DMS 273 (cell line): ENCODE results near the gene SVBP.
"Not testable (repeated sequence)": the region's sequence is repeated elsewhere in the genome, so short reads cannot be mapped to it uniquely, and the experiment has no call there.

Experiments
- DNase-seq: peaks from one replicate; lab custom pipeline; 2025; ENCODE audit not compliant: unreplicated experiment; lab: John Stamatoyannopoulos, UW

SVBP gene

DNA sequence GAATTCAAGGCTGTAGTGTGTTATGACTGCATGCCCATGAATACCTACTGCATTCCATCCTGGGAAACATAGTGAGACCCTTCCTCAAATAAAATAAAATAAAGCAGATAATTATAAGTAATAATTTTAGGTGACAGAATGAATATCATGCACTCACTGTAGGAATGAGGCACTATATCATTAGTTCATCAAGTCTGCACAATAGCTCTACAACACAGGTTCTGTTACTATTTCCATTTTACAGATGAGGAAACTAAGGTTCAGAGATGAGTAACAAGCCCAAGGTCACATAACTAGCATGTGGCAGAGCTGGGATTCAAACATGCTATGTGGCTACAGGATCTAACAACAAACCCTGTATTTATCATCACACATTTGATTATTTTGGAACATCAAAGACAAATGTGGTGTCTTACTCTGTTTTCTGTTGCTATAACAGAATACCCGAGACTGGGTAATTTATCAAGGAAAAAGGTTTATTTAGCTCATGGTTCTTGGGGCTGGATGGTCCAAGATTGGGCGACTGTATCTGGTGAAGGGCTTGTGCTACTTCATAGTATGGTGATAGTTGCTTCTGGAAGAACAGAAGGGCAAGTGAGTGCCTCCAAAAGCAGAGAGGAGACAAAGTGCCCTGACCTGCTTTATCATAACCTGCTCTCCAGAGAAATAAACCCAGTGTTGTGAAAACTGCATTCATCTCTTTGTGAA lies 24.4 kb upstream of the SVBP start:
- no peak for DNase-seq

DNA sequence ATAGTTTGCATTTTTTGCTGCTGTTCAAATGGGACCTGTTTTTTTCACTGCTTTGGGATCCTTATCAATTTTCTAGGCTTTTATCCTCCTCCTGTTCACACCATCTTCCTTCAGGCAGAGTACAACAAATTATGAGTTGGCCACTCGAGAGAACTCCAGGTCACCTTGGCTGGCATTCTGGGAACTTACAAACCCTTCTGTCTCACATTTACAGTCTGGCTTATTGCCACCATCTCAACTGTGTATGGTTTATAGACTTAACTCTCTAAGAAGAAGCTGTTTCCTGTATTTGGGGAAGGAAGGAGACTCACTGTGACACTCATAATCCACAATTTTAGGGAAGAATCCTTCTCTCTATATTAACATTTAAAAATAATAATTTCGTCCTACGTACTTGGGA lies 23.8 kb upstream of the SVBP start:
- peak; percentile 59 for DNase-seq

DNA sequence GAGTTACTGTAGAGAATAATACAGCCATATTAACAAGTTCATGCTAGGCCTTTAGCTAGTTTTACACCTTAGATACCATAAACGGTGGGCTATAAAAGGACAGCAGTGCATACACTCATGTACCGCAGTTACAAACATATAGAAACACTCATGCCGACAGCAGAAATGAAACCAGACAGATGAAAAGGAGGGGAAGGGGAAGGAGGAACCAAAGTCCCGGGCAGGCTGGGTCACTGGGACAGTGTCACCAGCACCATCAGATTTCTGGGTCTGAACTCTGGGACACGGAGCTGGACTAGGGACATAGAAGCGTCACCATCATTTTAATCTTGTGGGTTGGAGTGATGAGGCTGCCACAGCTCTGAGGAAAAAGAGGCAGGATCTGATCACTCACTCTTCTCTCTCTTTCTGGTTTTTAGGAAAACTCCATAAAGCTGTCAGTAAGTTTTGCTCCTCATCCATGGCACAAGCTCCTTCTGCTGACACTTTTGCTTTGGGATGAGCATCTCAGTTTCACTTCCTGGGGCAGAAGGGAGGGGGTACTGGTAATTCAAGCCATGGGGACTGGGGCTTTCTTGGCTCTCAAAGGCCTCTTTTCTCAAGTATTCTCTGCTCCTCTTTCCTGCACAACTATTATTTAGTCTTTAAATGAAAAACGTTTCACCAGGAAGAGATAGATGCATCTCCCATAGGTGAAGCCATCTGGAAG lies 21.4 kb upstream of the SVBP start:
- no peak for DNase-seq

DNA sequence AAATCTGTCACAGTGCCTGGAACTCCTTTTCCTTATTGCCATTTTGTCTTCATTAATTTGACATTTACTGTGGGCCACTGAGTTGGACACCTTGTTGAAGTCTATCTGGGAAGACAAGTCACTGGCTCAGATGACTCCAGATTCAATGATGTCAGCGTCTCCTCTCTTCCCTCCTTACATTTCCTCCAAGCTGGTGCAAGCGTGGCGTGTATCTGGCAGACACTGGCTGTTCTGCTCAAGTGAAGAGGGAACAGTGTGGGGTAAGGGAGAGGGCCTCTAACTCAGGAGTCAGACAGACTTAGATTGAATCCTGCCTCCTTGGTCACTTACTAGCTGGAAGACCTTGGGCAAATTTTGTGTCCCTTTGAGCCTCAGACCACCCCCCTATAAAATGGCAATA lies 20.5 kb upstream of the SVBP start:
- DNase-seq, result no peak

DNA sequence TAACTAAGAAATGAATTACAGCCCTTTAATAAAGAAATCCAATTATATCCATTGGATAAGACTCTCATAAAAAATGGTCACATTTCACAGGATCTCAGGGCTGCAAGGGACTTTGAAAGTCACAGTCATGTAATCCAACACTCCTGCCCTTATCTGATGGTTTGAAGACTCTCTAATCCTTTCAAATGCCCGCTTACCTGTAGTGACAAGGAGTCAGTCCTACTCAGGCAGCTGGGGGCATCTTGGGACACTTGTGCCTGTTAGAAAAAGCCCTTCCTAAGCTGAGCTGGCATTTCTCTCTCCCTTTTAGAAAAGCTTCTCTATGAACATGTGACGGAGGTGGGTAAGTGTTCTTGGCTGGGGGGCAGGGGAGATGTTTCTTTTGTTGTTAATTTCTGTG lies 18.2 kb upstream of the SVBP start:
- no peak for DNase-seq

DNA sequence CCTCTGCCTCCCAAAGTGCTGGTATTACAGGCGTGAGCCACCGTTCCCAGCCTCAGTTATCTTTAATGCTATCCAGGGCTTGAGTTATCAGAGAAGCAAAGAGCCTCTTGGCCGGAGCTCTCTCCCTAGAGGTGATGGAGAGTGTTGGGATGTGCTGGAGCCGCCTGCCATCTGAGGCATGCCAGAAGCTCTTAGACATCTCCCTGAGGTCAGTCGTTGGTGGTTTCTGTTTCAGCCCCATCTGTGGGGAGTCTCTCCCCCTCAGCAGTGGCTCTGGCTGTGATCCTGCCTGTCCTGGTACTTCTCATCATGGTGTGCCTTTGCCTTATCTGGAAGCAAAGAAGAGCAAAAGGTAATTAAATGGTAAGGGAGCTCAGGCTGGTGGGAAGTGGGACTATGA lies 17.6 kb upstream of the SVBP start:
- DNase-seq, result no peak

DNA sequence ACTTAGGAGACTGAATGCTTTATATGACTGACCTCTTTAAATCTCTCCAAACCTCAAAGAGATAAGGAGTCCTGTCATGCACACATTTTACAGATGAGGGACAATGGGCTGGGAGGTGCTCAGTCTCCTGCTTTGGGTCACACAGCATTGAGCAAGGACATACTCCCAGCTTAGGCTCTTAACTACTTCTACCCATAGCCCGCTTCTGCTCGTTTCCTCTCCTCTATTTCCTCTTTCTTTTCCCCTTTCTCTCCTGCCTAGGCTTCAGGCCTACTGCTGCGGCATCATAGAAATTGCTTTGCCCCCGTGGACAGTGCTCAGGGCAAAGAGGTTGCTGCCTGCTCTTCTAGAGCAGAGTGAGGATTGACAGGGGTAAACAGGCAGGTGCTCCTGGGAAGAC lies 16.8 kb upstream of the SVBP start:
- no peak for DNase-seq

DNA sequence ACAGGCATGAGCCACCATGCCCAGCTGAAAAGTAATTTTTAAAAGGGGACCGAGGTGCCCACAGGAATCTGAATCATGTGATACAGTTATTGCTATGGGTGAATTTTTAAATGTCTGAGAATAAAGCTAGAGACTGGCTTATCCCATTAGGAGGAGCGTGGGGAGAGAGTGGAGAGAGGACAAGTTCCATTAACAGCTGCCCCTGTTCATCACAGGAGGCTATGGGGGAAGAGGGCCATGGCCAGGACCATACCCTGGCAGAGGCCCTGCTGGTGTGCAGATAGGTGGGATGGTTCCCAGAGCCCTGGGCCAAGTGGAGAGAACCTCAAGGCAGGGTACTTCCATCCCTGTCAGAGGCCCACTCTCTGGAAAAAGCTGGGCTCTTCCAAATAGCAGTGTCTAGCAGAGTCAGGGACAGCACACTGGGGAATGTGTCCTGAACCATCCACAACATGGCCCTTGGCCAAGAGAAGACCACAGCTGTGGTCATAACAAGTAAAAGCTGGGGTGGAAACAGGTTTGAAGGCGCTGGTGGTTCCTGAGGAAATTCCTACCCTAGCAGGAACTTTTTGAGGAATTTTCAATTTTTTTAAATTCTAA lies 15.5 kb upstream of the SVBP start:
- DNase-seq, result no peak

DNA sequence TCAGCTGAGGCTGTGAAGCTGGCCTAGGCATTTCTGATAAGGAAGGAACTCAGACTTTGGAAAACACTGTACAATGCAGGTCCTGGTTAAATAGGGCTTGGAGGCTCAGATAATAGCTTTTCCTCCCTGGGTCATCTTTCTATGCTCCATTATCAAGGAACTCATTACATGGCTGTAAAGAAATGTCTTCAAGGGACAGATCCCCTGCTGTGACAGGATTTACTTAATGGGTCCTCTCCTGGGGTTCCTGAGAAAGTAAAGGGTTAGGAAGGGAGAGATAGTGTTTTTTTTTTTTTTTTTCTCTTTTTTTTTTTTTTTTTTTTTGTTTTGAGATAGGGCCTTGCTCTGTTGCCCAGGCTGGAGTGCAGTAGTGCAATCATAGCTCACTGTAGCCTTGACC lies 14.1 kb upstream of the SVBP start:
- no peak for DNase-seq

DNA sequence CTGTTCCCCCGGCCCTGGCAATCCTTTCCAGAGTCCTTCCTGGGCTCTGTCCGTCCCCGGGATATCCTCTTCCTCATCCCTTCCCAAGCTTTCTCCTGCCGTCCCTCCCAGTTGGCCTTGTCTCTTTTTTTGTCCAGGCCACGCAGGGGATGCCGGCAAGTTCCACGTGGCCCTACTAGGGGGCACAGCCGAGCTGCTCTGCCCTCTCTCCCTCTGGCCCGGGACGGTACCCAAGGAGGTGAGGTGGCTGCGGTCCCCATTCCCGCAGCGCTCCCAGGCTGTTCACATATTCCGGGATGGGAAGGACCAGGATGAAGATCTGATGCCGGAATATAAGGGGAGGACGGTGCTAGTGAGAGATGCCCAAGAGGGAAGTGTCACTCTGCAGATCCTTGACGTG lies 13.4 kb upstream of the SVBP start:
- DNase-seq, result no peak

DNA sequence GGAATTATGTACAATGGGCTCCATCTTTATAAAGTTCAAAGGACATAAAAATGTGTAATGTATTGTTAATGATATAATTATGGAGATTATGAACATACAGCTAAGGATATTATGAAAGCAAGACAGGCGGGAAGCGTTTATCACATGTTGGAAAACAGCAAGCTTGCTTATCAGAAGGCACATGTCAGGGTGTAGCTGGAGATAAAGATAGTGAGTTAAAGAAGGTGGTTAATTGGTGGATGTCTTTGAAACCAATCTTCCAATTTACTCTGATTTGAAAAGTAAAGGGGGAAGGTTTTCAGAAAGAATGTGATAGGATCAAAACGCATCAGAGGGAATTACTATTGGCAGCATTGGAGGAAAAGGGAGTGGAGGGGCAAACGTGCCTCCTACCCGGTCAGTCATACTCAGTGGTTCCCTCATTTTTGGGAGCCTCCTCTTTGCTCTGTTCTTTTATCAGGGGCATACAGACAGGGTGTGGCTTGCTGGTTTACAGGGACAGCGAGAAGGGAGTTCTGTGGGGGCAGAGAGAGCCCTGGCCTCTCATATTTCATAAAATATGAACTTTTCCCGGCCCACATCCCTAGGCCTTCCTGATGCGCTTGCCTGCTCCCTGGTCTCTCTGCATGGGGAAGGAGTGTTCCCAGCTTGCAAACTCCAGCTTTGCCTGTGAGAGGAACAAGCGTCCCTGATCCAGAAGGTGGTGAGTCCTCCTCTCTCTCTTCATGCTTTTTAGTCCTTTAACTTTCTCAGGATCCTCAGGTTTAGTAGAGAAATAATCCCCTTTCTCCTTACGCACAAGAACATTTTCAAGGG lies 8.0 kb upstream of the SVBP start:
- DNase-seq, result no peak

DNA sequence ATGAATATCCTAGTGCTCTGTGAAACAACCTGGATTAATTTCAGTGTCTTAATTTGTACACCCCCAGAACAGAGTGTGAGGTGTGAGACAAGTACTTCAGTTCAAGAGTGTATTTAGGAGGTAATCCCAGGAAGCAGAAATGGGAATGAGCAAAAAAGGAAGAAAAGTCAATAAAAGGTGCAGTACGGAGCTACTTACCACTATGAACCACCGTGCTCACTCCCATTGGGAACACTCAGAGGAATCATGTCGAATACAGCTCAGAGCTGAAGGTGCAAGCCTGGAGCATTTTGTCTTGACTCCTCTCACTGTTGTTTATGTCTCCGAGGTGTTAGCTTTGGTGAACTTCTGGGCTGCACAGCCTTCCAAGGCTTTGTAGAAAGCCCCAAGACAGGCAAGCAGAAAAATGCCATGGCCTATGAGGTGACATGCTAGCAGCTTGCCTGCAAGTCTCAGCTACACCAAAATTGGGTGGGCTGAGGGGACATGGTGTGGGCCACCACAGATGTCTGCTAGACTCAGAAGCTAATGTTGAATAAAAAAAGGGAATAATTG lies 7.4 kb upstream of the SVBP start:
- DNase-seq, result no peak

DNA sequence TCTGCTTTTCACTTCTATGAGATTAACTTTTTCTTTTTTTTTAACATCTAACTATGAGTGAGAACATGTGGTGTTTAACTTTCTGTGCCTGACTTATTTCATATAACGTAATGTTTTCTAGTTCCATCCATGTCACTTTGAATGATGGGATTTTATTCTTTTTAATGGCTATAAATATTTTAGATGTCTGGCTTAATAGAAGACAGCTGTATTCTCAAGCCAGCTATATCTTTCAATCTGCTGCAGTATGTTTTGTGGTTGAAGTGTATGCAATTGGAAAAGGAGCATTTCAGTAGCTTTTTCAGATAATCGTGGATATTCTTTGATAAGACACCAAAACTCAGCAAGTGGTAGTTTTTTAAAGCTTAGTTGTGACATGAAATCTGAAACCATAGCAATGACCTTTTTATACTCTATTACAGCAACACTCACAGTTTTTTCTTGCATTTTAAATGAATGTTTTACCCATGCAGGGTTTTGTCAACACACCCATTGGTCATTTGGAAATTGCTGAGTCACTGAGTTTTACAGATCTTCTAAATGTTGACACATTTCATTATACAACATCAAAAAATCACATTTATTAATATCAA lies 5.7 kb upstream of the SVBP start:
- DNase-seq, result peak; percentile 48

DNA sequence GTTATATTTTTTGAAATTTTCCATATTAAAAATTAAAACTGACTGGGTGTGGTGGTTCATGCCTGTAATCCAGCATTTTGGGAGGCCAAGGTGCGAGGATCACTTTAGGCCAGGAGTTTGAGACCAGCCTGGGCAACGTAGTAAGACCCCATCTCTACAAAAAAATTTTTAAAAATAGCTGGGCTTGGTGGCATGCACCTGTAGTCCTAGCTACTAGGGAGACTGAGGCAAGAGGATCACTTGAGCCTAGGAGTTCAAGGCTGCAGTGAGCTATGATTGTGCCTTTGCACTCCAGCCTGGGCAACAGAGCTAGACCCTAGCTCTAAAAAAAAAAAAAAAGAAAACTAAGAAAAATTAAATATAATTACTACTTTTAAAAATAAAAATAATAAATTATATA lies 4.5 kb upstream of the SVBP start:
- no peak for DNase-seq

DNA sequence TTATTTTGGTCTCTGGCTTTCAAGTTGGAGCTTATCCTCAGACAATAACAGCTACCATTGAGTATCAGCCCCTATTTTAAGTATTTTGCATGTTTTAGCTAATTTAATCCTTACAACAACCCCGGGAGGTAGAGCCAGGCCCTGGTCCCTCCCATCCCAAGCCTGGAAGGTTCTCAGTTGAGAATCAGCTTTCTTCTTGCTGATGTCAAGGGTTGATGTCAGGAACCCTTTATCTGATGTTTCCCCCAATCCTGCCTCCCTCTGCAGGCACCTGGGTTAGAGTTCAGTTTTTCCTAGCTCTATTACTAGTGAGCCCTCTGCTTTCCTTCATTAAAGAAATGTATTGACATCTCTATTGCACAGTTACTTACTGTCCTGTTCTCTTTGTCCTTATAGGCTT lies 3.6 kb upstream of the SVBP start:
- DNase-seq, result no peak

DNA sequence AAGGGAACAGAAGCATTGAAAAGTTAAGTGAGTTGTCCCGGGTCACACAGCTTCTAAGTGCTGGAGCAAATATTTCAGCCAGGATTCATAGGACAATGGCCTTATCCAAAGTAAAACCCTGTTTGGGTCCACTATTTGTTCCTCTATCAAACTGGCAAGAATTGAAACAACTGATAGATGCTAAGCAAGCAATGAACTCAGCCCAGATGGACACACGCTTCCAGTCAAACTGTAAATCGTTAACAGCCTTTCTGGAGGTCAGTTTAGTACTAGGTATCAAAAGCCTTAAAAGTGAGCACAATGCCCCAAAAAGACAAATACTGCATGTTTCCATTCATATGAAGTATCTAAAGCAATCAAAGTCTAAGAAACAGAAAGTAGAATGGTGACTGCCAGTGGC lies 779 bp upstream of the SVBP start:
- DNase-seq, result no peak

DNA sequence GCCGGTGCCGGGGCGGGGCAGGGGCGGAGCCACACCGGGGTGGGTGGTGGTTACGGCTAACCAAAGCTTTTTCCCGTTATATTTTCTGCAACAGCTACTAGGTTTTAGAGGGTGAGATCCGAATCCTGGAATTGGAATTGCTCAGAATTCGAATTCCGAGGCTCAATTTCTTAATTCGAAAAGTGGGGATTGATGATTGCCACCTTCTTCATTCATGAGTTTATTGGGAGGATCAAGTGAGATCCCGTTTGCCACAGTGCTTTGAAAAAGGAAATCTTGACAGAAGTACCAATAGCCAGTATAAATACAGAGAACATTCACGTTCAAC lies 207 bp upstream of the SVBP start:
- no peak for DNase-seq

DNA sequence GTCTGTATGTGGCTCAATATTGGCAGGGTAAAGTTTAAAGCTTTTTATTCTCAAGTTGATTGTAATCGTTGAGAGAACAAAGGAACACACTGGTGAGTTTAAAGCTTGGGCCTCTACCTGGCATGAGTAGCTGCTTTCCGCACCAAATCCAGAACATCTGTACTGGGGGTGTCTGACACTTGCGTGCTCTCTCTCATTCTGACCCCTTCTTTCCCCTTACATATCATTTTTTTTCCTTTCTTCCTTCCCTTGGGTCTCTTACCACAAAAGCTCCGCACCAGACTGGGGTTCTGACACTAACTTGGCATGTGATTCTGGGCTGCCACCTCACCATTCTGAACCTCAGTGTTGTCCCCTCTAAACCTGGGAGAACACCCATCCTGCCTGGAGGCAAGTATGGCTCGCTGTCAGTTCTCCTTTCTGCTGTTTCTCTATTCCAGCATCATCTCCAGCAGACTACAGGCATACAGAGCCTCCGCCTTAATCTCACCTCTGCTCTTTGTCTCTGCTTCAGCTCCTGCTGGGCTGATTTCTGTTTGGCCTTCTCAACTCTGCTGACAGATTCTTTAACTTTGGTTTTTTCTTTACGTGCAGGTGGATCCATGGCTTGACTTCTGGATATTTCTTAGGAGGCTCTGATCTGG lies 1.1 kb downstream of the SVBP start:
- DNase-seq, result no peak

DNA sequence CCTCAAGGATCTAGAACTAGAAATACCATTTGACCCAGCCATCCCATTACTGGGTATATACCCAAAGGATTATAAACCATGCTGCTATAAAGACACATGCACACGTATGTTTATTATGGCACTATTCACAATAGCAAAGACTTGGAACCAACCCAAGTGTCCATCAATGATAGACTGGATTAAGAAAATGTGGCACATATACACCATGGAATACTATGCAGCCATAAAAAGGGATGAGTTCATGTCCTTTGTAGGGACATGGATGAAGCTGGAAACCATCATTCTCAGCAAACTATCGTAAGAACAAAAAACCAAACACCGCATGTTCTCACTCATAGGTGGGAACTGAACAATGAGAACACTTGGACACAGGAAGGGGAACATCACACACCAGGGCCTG lies 2.4 kb downstream of the SVBP start:
- DNase-seq, result not testable (repeated sequence)

DNA sequence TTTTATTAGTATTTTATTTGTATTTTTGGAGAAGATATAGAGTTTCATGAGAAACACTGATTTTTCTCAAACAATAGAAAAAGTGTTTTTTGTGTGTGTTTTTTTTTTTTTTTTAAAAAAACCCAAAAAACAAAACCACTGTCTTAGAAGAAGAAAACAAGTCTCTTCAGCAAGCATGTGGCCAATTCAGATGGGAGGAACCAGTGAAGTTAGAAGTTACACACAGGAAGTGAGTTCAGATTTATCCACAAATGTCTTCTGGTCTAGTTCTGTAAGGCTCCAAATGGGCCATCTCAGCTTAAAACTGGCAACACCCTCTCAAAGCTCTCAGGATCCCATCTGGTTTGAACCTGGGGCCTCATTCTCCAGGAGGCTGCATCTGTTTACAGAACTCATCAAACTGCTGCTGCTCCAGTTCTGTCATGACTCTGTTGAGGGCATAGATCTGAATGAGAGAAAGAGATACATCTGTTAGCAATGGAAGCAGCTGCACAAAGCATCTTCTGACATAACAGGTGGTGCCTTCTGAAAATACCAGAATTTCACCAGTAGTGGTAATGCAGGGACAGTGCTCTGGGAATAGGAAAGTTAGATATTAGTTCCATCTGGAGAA lies 10.0 kb downstream of the SVBP start:
- DNase-seq, result peak; percentile 78
